Neural progenitor cell (in vitro differentiated cells): Measurements from ENCODE around the gene LRRC75B. TPM values are rescaled to one million over a fixed set of nuclear protein-coding genes. Genes with fewer than 3 reads are reported as not detected.

Experiments
- DNase-seq: peaks from one replicate; pipeline ENCODE4 v3.0.0-alpha.2; 2016; ENCODE audit warnings: low spot score
- H2AFZ ChIP-seq: fragments of 200-600 bp; sonication (generic); replicated peaks from 2 replicates; pipeline ENCODE4 v1.6.1; 2016; ENCODE audit warnings: antibody characterized with exemption
- H3F3A ChIP-seq: fragments of 200-600 bp; sonication (generic); 2 replicates; pipeline ENCODE4 v1.6.1; 2016; ENCODE audit warnings: antibody characterized with exemption, low read depth
- H3K27ac ChIP-seq: fragments of 200-600 bp; sonication (generic); 2 replicates; pipeline ENCODE4 v1.5.1; 2016; ENCODE audit warnings: mild to moderate bottlenecking
- H3K27me3 ChIP-seq: fragments of 200-600 bp; sonication (generic); 2 replicates; pipeline ENCODE4 v1.6.1; 2016; ENCODE audit warnings: mild to moderate bottlenecking, moderate library complexity
- H3K36me3 ChIP-seq: fragments of 200-600 bp; sonication (generic); 2 replicates; pipeline ENCODE4 v1.5.1; 2016
- H3K4me1 ChIP-seq: fragments of 200-600 bp; sonication (generic); 2 replicates; pipeline ENCODE4 v1.6.1; 2016; ENCODE audit warnings: mixed run types
- H3K4me2 ChIP-seq: fragments of 200-600 bp; sonication (generic); 2 replicates; pipeline ENCODE4 v1.6.1; 2016
- H3K4me3 ChIP-seq: fragments of 200-600 bp; sonication (generic); 2 replicates; pipeline ENCODE4 v1.5.1; 2016
- H3K79me2 ChIP-seq: fragments of 200-600 bp; sonication (generic); 2 replicates; pipeline ENCODE4 v1.6.1; 2016; ENCODE audit warnings: low read depth
- H3K9ac ChIP-seq: fragments of 200-600 bp; sonication (generic); 2 replicates; pipeline ENCODE4 v1.6.1; 2016
- H3K9me3 ChIP-seq: fragments of 200-600 bp; sonication (generic); 2 replicates; pipeline ENCODE4 v1.5.1; 2016; ENCODE audit warnings: low read depth
- H4K20me1 ChIP-seq: fragments of 200-600 bp; sonication (generic); 2 replicates; pipeline ENCODE4 v1.6.1; 2016; ENCODE audit warnings: low read depth
- H3K27ac Mint-ChIP-seq: 3 replicates; pipeline ENCODE4 v1.8.0; 2021; ENCODE audit warnings: mixed read lengths
- H3K27me3 Mint-ChIP-seq: 2 replicates; pipeline ENCODE4 v1.8.0; 2022; ENCODE audit warnings: low read depth, mild to moderate bottlenecking, inconsistent platforms, moderate library complexity, mixed read lengths; ENCODE audit not compliant: insufficient read depth
- H3K36me3 Mint-ChIP-seq: 3 replicates; pipeline ENCODE4 v1.8.0; 2021; ENCODE audit warnings: mixed read lengths
- H3K4me1 Mint-ChIP-seq: 3 replicates; pipeline ENCODE4 v1.8.0; 2021; ENCODE audit warnings: mixed read lengths
- H3K4me3 Mint-ChIP-seq: 3 replicates; pipeline ENCODE4 v1.8.0; 2021; ENCODE audit warnings: mild to moderate bottlenecking, moderate library complexity, mixed read lengths
- H3K9me3 Mint-ChIP-seq: 3 replicates; pipeline ENCODE4 v1.8.0; 2020; ENCODE audit warnings: mixed read lengths
- EZH2 ChIP-seq: fragments of 200-600 bp; sonication (generic); IDR thresholded peaks from 2 replicates; pipeline ENCODE4 v1.6.1; 2017; ENCODE audit warnings: antibody characterized with exemption, mild to moderate bottlenecking, moderate library complexity
- EZH2phosphoT487 ChIP-seq: fragments of 200-600 bp; sonication (generic); IDR thresholded peaks from 2 replicates; pipeline ENCODE4 v1.6.1; 2017; ENCODE audit warnings: antibody characterized with exemption
- total RNA-seq: library from RNA; depleted of rRNA; stranded (reverse); fragments of >200 nt; gene quantifications from 2 replicates; pipeline ENCODE4 v1.2.3, GENCODE V29; 2015; ENCODE audit warnings: low replicate concordance
- TF ChIP-seq, protein P1 (sequence below): fragments of 200-600 bp; sonication (generic); IDR thresholded peaks from 2 replicates; pipeline ENCODE4 v1.5.1; 2017; ENCODE audit warnings: antibody characterized with exemption, mild to moderate bottlenecking

LRRC75B gene
- total RNA-seq, 1 donor from 2014 or later = 8.2 TPM

DNA sequence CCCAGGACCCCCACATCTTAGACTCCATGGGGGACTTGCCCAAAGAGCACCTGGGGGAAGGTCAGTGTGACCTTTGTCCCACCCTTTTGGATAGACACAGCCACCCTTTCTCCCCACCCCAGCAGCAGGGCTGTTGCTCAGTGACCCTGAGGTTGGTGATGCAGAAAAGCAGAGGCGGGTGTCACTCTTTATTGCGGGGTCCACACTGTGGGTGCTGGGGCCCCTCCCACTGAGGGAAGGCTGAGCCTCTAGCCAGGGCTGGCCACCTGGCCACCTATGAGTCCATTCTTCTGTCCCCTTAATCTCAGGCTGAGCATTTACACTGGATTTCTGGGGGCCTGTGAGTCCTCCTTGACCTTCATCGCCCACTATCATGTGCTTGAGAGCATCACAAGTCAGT is 7.4 kb downstream of the LRRC75B start:
- H3K36me3 ChIP-seq = no peaks in the 10 kb centered on the region
- TF ChIP-seq EZH2phosphoT487 (no peak), EZH2 (no peak)
- TF ChIP-seq, protein P1, sequence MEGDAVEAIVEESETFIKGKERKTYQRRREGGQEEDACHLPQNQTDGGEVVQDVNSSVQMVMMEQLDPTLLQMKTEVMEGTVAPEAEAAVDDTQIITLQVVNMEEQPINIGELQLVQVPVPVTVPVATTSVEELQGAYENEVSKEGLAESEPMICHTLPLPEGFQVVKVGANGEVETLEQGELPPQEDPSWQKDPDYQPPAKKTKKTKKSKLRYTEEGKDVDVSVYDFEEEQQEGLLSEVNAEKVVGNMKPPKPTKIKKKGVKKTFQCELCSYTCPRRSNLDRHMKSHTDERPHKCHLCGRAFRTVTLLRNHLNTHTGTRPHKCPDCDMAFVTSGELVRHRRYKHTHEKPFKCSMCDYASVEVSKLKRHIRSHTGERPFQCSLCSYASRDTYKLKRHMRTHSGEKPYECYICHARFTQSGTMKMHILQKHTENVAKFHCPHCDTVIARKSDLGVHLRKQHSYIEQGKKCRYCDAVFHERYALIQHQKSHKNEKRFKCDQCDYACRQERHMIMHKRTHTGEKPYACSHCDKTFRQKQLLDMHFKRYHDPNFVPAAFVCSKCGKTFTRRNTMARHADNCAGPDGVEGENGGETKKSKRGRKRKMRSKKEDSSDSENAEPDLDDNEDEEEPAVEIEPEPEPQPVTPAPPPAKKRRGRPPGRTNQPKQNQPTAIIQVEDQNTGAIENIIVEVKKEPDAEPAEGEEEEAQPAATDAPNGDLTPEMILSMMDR = no peak
- no peaks in the 10 kb centered on the region for H3K4me1 ChIP-seq
- DNase-seq = no peak
- no peaks in the 10 kb centered on the region for H3K4me1 Mint-ChIP-seq
- H3K27me3 ChIP-seq = no peaks in the 10 kb centered on the region
- H3K9me3 ChIP-seq = no peaks in the 10 kb centered on the region
- H3K4me2 ChIP-seq = no peak overlapping the region
- no peak overlapping the region for H3K9ac ChIP-seq
- no peak overlapping the region for H3K4me3 Mint-ChIP-seq
- H4K20me1 ChIP-seq = no peaks in the 10 kb centered on the region
- H3K27ac Mint-ChIP-seq = no peak overlapping the region
- no peak overlapping the region for H3K4me3 ChIP-seq
- peaks cover 2% of the 10 kb centered on the region for H3K27me3 Mint-ChIP-seq
- peaks cover 2% of the 10 kb centered on the region for H3F3A ChIP-seq
- H3K9me3 Mint-ChIP-seq = no peaks in the 10 kb centered on the region
- peaks cover 2% of the 10 kb centered on the region for H3K36me3 Mint-ChIP-seq
- no peak overlapping the region for H2AFZ ChIP-seq
- H3K79me2 ChIP-seq = no peaks in the 10 kb centered on the region
- no peak overlapping the region for H3K27ac ChIP-seq

GRCh38 chr22:24584871-24585411 is 7.9 kb downstream of the LRRC75B start:
- Histone ChIP-seq H3F3A (peaks cover 4% of the 10 kb centered on the region), H3K9me3 (no peaks in the 10 kb centered on the region), H3K27ac (no peak overlapping the region)

GRCh38 chr22:24584166-24584790 is 8.6 kb downstream of the LRRC75B start:
- TF ChIP-seq, protein P1 = no peak
- TF ChIP-seq EZH2 (no peak), EZH2phosphoT487 (no peak)
- Histone ChIP-seq H3K9me3 (no peaks in the 10 kb centered on the region), H3K4me3 (no peak overlapping the region), H4K20me1 (no peaks in the 10 kb centered on the region), H3K79me2 (no peaks in the 10 kb centered on the region), H3K9ac (no peak overlapping the region), H3F3A (peaks cover 9% of the 10 kb centered on the region), H3K36me3 (no peaks in the 10 kb centered on the region), H3K4me1 (no peaks in the 10 kb centered on the region), H3K27me3 (no peaks in the 10 kb centered on the region), H2AFZ (no peak overlapping the region), H3K4me2 (no peak overlapping the region), H3K27ac (no peak overlapping the region)
- H3K27ac Mint-ChIP-seq = no peak overlapping the region
- H3K36me3 Mint-ChIP-seq = no peaks in the 10 kb centered on the region
- H3K4me3 Mint-ChIP-seq = no peak overlapping the region
- no peaks in the 10 kb centered on the region for H3K9me3 Mint-ChIP-seq
- H3K27me3 Mint-ChIP-seq = peaks cover 2% of the 10 kb centered on the region
- H3K4me1 Mint-ChIP-seq = no peaks in the 10 kb centered on the region
- no peak for DNase-seq

More at GRCh38 chr22:24584871-24585411, 7.9 kb downstream of the LRRC75B start:
- no peak overlapping the region for H3K4me2 ChIP-seq
- no peak for DNase-seq
- H4K20me1 ChIP-seq = no peaks in the 10 kb centered on the region
- H3K9ac ChIP-seq = no peak overlapping the region
- no peaks in the 10 kb centered on the region for H3K27me3 ChIP-seq
- no peaks in the 10 kb centered on the region for H3K79me2 ChIP-seq
- H3K4me3 ChIP-seq = no peak overlapping the region
- H3K4me3 Mint-ChIP-seq = no peak overlapping the region
- H3K27me3 Mint-ChIP-seq = peaks cover 2% of the 10 kb centered on the region
- H2AFZ ChIP-seq = no peak overlapping the region
- no peaks in the 10 kb centered on the region for H3K36me3 ChIP-seq
- H3K4me1 ChIP-seq = no peaks in the 10 kb centered on the region
- H3K36me3 Mint-ChIP-seq = peaks cover 1% of the 10 kb centered on the region
- TF ChIP-seq EZH2 (no peak), EZH2phosphoT487 (no peak)
- TF ChIP-seq, protein P1 = no peak
- no peaks in the 10 kb centered on the region for H3K4me1 Mint-ChIP-seq
- H3K9me3 Mint-ChIP-seq = no peaks in the 10 kb centered on the region
- H3K27ac Mint-ChIP-seq = no peak overlapping the region
